GM15510 (cell line): ENCODE results near the gene IER3.

ENCODE experiments used
- POLR2A ChIP-seq: IDR thresholded peaks from 3 replicates; pipeline ENCODE4 v1.6.1; 2011; ENCODE audit warnings: borderline replicate concordance; ENCODE audit not compliant: insufficient read length; ENCODE audit errors: extremely low read depth

Gene IER3

DNA sequence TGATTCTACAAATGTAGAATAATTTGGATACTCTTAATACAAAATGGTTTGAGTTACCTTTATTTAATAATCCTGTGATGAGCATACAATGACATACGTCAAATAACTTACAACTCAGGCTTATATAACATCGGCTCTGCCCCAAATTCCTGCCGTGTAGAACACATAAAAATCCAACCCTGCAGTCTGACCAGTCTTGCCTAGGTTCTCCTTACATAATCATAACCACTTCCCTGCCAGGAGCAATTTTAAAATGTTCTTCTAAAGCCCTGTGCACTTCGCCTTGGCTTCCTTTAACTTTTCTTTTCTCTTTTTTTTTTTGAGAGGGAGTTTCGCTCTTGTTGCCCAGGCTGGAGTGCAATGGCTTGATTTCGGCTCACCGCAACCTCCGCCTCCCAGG, 16.2 kb upstream of the IER3 start:
- TF ChIP-seq POLR2A, result no peak

- no peak for TF ChIP-seq POLR2A
Observed at GRCh38 chr6:30759575-30760239, 15.4 kb upstream of the IER3 start.

- no peak for TF ChIP-seq POLR2A
Observed at GRCh38 chr6:30757261-30757904, 13.0 kb upstream of the IER3 start.

DNA sequence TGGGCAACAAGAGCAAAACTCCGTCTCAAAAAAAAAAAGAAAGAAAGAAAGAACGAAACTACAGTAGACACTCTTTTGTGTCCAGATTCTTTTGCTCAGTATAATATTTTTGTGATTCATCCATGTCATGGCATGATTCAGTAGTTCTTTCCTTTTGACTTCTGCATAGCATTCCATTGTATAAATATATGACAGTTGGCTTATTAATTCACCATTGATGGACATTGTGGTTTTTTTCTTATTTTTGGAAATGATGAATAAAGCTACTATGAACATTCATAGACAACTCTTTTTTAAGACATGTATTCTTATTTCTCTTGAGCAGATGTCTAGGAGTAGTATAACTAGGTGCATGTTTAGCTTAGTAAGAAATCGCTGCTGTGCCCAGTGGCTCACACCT, 10.3 kb upstream of the IER3 start:
- no peak for TF ChIP-seq POLR2A

GRCh38 chr6:30752157-30752927, 8.0 kb upstream of the IER3 start:
- TF ChIP-seq POLR2A, result no peak

- TF ChIP-seq POLR2A, result no peak
Observed at GRCh38 chr6:30750379-30750668, 6.0 kb upstream of the IER3 start.

DNA sequence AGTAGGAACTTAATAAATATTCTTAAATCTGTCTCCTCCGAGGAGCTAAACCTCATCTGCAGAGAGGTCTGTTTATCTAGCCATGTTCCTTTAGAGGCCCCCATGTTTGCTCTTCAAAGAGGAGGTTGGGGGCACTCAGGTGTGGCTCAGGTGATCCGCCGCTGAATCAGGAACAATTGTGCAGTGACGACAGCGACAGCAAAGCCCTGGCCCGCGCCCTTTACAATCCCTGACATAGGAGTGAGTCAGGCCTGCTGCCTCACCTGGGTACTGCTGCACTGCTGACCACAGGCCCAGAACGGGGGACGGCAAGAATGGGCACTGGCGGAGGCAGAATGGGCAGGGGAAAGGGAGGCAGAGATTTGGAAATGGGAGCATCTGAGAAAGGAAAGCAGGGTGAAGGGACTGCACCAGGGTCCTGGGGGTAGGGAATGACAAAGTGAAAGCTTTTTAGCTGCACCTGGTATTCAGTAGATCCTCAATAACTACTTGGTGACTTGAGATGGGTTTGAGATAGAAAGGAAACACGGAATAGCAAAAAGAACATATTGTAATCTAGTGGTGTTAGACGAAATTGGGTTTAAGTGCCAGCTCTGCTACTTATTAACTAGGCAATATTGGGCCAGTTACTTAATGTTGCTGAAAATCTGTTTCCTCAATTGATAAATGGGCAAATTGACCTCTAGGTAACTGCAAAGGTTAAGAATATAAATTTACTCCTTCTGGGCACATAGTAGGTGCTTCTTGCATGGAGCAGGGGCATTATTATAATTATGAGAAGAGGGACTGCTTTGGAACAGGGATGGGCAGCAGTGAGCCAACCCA, 5.4 kb upstream of the IER3 start:
- TF ChIP-seq POLR2A, result no peak

- TF ChIP-seq POLR2A, result no peak
Observed at GRCh38 chr6:30748851-30749540, 4.6 kb upstream of the IER3 start.

DNA sequence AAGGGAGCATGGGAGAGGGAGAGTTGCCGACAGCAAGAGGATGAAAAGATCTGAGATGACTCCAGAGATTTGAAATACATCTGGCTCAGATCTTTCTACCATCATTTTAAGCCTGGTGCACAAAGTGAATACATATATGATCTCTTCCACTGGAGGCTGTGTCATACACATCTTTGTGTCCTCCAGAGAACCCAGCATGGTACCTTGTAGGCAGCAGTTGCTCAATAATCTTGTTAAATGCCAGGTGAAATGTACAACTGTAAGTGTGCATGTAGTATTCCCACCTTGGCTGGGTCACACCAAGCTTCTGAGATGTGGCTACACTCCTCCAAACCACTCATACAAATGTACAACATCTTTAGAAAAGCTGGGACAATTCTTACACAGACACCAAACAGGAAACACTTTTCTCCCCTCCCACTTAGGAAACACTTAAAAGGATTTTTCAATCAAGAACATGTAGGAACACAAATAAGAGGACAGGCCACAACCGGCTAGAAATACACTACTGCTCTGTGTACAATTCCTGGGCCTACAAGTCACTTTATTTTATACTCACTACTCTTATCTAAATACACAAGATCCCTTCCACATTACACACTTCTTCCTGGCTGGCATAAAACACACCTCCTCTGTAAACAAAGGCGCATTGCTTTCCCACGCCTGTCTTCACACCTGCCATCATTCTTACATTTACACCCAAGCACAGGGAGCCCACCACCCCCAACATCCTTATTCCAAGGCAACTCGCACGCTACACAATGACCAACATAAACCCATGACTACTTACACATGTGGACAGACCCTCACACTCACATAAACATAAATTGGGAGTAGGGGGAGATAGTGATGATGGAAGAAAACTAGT, 3.8 kb upstream of the IER3 start:
- no peak for TF ChIP-seq POLR2A

- TF ChIP-seq POLR2A, result no peak
Observed at GRCh38 chr6:30747300-30747687, 2.9 kb upstream of the IER3 start.

DNA sequence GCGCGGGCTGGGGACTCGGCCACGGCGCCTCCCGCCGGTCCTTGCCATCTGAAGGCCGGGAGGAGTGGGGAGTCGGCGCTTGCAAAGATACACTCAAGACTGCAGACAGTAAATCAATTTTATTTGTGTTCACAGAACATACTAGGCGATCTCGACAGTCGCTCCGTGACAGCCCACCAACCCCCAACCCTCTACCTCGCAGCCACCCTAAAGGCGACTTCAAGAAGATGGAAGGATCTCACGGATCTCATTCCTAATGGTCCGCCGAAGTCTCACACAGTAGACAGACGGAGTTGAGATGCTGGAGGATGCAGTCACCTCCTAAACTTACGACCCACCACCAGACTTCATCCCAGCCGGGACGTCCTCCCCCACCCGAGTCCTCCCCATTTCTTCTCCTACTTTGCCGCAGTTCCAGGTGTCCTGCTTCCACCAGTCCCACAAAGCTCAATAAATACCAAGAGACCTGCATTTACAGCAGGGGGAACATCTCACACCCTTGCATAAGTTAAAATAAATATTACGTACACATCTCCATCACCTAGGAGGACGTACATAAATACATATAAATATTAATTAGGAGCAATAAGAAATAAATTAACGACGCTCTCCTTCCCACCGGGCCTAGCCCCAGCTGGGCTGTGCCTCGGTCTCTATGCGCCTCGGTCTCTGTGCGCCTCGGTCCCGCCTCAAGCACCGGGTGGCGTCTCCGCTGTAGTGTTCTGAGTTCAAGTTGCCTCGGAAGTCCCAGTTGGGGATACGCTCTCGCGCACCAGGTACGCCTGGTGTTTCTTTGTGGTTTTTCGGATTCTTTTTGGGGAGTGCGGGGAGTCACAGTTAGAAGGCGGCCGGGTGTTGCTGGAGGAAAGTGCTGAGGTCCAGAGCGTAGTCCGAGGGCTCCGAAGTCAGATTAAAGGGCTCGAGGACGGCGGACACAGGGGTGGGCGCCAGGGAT, 971 bp downstream of the IER3 start:
- TF ChIP-seq POLR2A, result peak; percentile 19

- peak; percentile 45 for TF ChIP-seq POLR2A
Observed at GRCh38 chr6:30742316-30743098, 1.8 kb downstream of the IER3 start, which contains the start of gene FLOT1. Gene FLOT1, minus strand, starts transcription at chr6:30742687. Its CDS starts 498 bp downstream, at chr6:30742189.
